LNCAP (cell line): ENCODE results near the gene COG4.

Experiments used
- TF ChIP-seq, protein P1 (sequence below): fragments of 450-650 bp; IDR thresholded peaks from 2 replicates; pipeline ENCODE4 v1.5.1; 2017; ENCODE audit warnings: mild to moderate bottlenecking

COG4 gene

DNA sequence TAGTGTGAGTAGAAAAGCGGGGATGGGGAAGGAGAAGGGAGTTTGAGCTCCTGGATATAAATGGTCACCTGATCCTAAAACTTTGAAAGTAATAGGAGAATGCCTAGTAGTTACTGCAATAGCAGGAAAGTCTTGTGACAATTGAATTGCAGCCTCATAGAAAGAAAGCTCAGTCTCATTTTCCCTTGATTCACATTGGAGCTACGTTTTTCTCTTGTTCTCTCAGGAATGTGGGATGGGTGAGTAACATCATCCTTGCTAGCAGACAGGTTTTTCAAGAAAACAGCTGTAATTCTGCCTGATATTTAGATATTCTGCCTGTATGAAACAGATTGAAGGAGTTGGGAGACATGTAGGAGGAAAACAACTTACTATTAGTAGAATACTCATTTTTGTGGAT lies 25.6 kb upstream of the COG4 start:
- TF ChIP-seq, protein P1, sequence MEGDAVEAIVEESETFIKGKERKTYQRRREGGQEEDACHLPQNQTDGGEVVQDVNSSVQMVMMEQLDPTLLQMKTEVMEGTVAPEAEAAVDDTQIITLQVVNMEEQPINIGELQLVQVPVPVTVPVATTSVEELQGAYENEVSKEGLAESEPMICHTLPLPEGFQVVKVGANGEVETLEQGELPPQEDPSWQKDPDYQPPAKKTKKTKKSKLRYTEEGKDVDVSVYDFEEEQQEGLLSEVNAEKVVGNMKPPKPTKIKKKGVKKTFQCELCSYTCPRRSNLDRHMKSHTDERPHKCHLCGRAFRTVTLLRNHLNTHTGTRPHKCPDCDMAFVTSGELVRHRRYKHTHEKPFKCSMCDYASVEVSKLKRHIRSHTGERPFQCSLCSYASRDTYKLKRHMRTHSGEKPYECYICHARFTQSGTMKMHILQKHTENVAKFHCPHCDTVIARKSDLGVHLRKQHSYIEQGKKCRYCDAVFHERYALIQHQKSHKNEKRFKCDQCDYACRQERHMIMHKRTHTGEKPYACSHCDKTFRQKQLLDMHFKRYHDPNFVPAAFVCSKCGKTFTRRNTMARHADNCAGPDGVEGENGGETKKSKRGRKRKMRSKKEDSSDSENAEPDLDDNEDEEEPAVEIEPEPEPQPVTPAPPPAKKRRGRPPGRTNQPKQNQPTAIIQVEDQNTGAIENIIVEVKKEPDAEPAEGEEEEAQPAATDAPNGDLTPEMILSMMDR: no peak

DNA sequence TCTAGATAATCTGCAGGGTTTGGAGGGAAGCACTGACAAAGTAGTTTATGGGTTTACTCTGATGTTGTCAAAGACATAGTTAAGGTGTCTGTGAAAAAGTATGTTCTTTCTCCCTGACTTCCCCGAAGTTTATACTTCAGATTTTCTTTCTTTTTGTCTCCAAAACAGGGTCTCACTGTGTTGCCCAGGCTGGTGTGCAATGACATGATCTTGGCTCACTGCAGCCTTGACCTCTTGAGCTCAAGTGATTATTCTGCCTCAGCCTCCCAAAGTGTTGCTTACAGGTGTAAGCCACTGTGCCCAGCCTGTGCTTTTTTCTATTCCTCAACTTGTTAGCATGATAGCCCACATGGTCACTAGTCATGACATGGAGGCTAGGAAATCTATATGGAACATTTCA lies 21.2 kb upstream of the COG4 start:
- TF ChIP-seq, protein P1: no peak

GRCh38 chr16:70540994-70541393 lies 17.6 kb upstream of the COG4 start:
- TF ChIP-seq, protein P1: no peak

DNA sequence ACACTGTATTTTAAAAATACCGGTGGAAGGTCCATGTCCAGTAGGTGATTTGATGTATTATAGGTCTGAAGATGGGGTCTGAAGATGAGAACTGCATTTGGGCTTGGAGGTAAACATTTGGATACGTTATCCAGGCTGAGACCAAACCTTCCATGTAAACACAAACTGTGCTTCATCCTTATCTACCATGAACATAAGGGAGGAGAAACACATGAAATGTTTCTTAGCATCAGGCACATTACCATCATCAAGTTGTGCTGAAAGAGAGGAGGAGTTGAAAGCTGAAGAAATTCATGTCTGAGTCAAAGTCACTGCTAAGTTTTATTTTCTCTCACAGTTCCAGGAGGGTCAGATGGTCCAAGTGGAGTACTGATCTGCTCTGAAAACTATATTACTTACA lies 11.6 kb upstream of the COG4 start:
- TF ChIP-seq, protein P1: no peak

- TF ChIP-seq, protein P1: peak; percentile 68
These were observed 5.9 kb upstream of the COG4 start for GRCh38 chr16:70529051-70529777.

GRCh38 chr16:70527315-70527996 lies 4.1 kb upstream of the COG4 start:
- TF ChIP-seq, protein P1: no peak

- TF ChIP-seq, protein P1: no peak
These were observed 3.0 kb upstream of the COG4 start for GRCh38 chr16:70526403-70526802.
